ENCODE measurements around the gene DCTPP1.

DCTPP1 gene

GRCh38 chr16:30380803-30381208 is 49.0 kb downstream of the DCTPP1 start:
- no peak for DNase-seq

- DNase-seq, result no peak
These were observed 49.6 kb downstream of the DCTPP1 start for GRCh38 chr16:30380072-30380802.

- DNase-seq, result no peak
These were observed 50.6 kb downstream of the DCTPP1 start for GRCh38 chr16:30379158-30379783.

- DNase-seq, result peak; percentile 100
These were observed 51.3 kb downstream of the DCTPP1 start for GRCh38 chr16:30378236-30379157.

- peak; percentile 92 for DNase-seq
These were observed 52.0 kb downstream of the DCTPP1 start for GRCh38 chr16:30377812-30378235.

GRCh38 chr16:30377050-30377811 is 52.6 kb downstream of the DCTPP1 start:
- DNase-seq, result no peak

- no peak for DNase-seq
These were observed 53.3 kb downstream of the DCTPP1 start for GRCh38 chr16:30376461-30376902.

GRCh38 chr16:30375864-30376263 is 54.0 kb downstream of the DCTPP1 start:
- no peak for DNase-seq

GRCh38 chr16:30374538-30374937 is 55.3 kb downstream of the DCTPP1 start, which contains the start of gene MYL11:
Gene MYL11 (plus strand): TSS chr16:30374802. CDS start chr16:30374858, 56 bp downstream.
- DNase-seq, result no peak

All from activated CD8-positive, alpha-beta memory T cell treated with anti-CD3 and anti-CD28 coated beads, Interleukin-2, amount 50 U/mL, for 48 hours (primary cell).